ENCODE results near the gene TCAF1. TPM values are rescaled to one million over a fixed set of nuclear protein-coding genes. Genes with fewer than 3 reads are reported as not detected.

The TCAF1 gene
- total RNA-seq, 1 experiment from 2014 or later = 58.4 TPM

DNA sequence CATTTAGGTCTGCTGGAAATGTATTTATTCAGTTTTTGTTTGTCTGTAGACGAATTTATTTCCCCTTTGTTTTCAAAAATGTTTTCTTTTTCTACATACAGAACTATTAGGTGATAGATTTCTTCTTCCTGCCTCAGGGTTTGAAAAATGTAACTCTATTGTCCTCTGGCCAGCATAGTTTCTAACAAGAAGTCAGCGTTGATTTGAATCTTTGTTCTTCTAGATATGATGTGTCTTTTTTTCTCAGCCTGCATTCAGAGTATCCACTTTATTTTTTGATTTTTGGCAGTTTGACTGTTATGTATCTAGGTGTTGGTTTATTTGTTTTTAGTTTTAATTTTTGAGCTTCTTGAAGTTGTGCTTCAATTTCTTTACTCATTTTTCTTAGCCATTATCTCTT lies 45.1 kb upstream of the TCAF1 start (continued):
- TF ChIP-seq, protein P1, sequence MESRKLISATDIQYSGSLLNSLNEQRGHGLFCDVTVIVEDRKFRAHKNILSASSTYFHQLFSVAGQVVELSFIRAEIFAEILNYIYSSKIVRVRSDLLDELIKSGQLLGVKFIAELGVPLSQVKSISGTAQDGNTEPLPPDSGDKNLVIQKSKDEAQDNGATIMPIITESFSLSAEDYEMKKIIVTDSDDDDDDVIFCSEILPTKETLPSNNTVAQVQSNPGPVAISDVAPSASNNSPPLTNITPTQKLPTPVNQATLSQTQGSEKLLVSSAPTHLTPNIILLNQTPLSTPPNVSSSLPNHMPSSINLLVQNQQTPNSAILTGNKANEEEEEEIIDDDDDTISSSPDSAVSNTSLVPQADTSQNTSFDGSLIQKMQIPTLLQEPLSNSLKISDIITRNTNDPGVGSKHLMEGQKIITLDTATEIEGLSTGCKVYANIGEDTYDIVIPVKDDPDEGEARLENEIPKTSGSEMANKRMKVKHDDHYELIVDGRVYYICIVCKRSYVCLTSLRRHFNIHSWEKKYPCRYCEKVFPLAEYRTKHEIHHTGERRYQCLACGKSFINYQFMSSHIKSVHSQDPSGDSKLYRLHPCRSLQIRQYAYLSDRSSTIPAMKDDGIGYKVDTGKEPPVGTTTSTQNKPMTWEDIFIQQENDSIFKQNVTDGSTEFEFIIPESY (IDR thresholded peaks at IDR 0.05; ENCODE audit: extremely low read depth, insufficient replicate concordance, low read length) = no peak
- TF ChIP-seq, protein P2, sequence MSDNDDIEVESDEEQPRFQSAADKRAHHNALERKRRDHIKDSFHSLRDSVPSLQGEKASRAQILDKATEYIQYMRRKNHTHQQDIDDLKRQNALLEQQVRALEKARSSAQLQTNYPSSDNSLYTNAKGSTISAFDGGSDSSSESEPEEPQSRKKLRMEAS (IDR thresholded peaks at IDR 0.05) = no peak
- TF ChIP-seq CEBPB (IDR thresholded peaks at IDR 0.05; ENCODE audit: low read depth) = no peak
- TF ChIP-seq TCF7L2 (IDR thresholded peaks at IDR 0.05; ENCODE audit: borderline replicate concordance, extremely low read depth, insufficient read depth, insufficient read length) = no peak
- no peak for TF ChIP-seq YY1 (IDR thresholded peaks at IDR 0.05; ENCODE audit: extremely low read depth, insufficient replicate concordance, low read depth, low read length)

DNA sequence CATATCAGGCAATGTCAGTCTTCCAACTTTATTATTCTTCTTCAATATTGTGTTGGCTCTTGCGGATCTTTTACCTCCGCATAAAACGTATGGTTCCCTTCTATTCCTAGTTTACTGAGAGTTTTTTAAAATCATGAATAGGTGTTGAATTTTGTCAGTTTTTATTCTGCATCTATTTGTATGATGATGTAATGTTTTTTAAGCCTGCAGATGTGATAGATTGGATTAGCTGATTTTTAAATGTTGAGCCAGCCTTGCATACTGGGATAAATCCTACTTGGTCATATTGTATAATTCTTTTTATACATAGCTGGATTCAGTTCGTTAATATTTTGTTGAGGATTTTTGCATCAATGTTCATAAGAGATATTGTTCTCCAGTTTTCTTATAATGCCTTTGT lies 43.4 kb upstream of the TCAF1 start:
- no peaks in the 10 kb centered on the region for H3K79me2 ChIP-seq (ENCODE audit: insufficient read depth, low read length)
- TF ChIP-seq, protein P3, sequence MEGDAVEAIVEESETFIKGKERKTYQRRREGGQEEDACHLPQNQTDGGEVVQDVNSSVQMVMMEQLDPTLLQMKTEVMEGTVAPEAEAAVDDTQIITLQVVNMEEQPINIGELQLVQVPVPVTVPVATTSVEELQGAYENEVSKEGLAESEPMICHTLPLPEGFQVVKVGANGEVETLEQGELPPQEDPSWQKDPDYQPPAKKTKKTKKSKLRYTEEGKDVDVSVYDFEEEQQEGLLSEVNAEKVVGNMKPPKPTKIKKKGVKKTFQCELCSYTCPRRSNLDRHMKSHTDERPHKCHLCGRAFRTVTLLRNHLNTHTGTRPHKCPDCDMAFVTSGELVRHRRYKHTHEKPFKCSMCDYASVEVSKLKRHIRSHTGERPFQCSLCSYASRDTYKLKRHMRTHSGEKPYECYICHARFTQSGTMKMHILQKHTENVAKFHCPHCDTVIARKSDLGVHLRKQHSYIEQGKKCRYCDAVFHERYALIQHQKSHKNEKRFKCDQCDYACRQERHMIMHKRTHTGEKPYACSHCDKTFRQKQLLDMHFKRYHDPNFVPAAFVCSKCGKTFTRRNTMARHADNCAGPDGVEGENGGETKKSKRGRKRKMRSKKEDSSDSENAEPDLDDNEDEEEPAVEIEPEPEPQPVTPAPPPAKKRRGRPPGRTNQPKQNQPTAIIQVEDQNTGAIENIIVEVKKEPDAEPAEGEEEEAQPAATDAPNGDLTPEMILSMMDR (IDR thresholded peaks at IDR 0.05 in 2 of 3, conservative IDR thresholded peaks at IDR 0.05 in 1 of 3; ENCODE audit: borderline replicate concordance in 1 of 3, insufficient read depth in 1 of 3, low read depth in 2 of 3, low read length in 2 of 3) = no peak
- TF ChIP-seq CEBPB (IDR thresholded peaks at IDR 0.05; ENCODE audit: low read depth) (no peak), EZH2phosphoT487 (IDR thresholded peaks at IDR 0.05; ENCODE audit: borderline replicate concordance) (no peak)
- no peaks in the 10 kb centered on the region for H3K27me3 ChIP-seq (ENCODE audit: insufficient read depth, low read length)
- ChIA-PET POLR2A (no interaction called here), RAD21 (ENCODE audit: low non-redundant PET in 1 of 2, low total read pairs in 2 of 2, uncharacterized antibody in 2 of 2, unreplicated experiment in 2 of 2) (no interaction called here), CTCF (no interaction called here)
- no peak for DNase-seq (ENCODE audit: low read depth, low spot score)
- no peaks in the 10 kb centered on the region for H4K20me1 ChIP-seq (ENCODE audit: insufficient read depth)
- no peak overlapping the region for H3K27ac ChIP-seq (ENCODE audit: low read depth, low read length)
- no TSS peak for BruUV-seq (replicated peaks)
- no peaks in the 10 kb centered on the region for H3K9me2 ChIP-seq (ENCODE audit: insufficient read depth)
- no peak overlapping the region for H3K4me2 ChIP-seq (ENCODE audit: low read length)
- no peak overlapping the region for H2AFZ ChIP-seq (ENCODE audit: low read depth, low read length, poor library complexity, severe bottlenecking)
- H3K4me1 ChIP-seq (ENCODE audit: control insufficient read depth in 1 of 2, insufficient read depth in 2 of 2, low read length in 2 of 2) = no peaks in the 10 kb centered on the region
- no peak overlapping the region for H3K4me3 ChIP-seq (replicated peaks in 1 of 2; ENCODE audit: low read depth in 1 of 2, low read length in 2 of 2)
- no peak overlapping the region for H3K9ac ChIP-seq (ENCODE audit: low read length)
- no peaks in the 10 kb centered on the region for H3K36me3 ChIP-seq (ENCODE audit: control insufficient read depth in 1 of 2, insufficient read depth in 2 of 2, low read length in 2 of 2)
- ATAC-seq = no peak
- intact Hi-C loops (cut with micrococcal nuclease) = no loop called here
- H3K9me3 ChIP-seq (ENCODE audit: control insufficient read depth in 1 of 2, insufficient read depth in 1 of 2, low read depth in 1 of 2, low read length in 2 of 2) = no peaks in the 10 kb centered on the region
